Stimulated activated CD4-positive, alpha-beta T cell treated with anti-CD3 and anti-CD28 coated beads, Interleukin-12 subunit alpha, Interleukin-12 subunit beta, amount 100 ng/mL, for 48 hours (primary cell): ENCODE measurements around the gene HDGF.
A peak's percentile ranks its signal among the peaks of the same experiment; 100 is the strongest.

Experiments used
- DNase-seq, 3 donors: peaks; one replicate each; pipeline ENCODE4 v3.0.0-alpha.2; 2020; ENCODE audit warnings: low read depth in 2 of 3, low spot score in 1 of 3

Gene HDGF

DNA sequence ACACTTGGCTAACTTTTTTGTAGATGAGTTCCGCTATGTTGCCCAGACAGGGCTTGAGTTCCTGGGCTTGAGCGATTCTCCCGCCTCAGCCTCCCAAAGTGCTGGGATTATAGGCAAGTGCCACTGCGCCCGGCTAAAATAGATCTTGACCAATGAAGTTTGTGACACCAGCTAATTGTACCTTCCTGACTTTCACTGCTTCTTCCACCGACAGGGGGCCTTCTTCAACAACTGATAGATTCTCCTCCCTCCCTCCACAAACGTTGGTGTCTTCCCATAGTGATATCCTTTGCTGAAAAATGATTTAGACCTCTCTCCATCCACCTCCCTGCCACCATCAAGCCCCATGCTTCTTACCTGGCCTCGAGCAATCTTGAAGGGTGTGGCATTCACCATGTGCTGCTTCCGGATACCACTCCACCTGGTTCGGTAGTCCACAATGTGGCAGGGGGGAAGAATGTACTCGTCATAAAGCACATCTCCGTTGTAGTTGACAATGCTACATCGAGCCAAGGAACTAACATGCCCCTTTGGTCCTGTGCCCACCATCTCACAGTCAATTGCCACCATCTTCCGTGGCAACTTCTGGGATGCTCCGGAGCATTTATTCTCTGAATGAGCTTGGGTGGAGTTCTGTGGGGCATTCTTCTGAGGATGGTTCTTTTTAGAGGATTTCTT, 24.8 kb downstream of the HDGF start:
- peak in 1 of 3 donors; percentile 63 for DNase-seq

DNA sequence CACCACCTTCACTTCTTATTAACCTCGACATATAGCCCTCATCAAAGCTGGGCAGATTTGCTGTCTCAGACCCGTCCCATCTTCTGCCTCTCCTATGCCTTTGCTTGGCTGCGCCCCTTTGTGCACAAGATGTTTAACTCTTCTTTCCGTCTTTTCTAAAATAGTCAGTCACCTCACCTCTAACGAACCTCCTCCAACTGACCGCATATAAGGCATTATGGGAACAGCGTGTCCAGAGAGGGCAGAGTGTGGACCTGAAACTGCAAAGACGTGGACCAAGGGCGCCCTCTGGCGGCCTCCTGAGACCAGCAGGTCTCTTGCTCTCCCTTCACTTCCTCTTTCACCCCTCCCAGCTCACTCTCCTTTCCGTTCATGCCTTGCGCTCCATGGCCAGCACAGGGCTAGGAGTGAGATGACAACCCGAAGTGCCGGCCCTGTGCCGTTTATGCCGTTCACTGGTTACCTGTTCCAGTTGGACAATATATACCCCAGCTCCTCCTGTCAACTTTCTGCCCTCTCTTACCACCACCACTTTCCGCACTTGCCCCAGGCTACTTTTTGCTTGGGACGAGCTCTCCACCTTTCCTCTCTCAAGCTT, 25.7 kb downstream of the HDGF start:
- peak; percentile 64 to 76 (median 75) for DNase-seq

DNA sequence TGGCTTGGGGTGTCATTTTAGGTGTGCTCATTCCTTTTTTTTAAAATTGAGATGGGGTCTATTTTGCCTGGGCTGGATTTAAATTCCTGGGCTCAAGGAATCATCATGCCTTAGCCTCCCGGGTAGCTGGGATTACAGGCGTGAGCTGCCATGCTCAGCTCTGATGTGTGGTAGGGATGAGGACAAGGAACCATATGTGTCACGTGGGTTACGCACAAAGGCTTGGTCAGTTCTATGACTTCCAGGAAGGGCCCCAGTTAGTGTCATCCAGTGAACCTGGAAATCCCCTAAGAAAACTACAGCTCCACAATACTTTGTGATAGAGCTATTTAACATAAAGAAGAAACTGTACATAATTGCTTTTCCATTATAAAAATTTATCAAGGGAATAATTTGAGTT, 29.9 kb downstream of the HDGF start:
- DNase-seq = no peak

DNA sequence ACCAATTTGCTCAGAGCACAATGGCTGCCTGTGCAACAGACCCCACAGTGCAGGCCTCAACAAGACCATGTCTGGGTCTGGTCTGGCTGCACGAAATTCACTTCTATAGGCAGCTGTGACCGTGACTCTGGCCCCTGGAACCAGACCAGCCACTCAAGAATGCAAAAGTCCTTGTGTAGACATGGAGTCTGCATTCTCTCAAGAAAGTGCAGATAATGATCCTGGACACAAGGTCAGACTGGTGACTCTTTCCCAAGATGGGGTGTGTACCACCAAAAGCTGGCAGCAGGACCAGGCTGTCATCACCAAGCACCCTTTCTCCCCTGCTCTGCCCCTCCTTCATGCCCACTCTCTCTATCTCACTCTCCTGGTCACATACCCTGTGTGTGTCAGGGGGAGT, 30.3 kb downstream of the HDGF start:
- no peak for DNase-seq

DNA sequence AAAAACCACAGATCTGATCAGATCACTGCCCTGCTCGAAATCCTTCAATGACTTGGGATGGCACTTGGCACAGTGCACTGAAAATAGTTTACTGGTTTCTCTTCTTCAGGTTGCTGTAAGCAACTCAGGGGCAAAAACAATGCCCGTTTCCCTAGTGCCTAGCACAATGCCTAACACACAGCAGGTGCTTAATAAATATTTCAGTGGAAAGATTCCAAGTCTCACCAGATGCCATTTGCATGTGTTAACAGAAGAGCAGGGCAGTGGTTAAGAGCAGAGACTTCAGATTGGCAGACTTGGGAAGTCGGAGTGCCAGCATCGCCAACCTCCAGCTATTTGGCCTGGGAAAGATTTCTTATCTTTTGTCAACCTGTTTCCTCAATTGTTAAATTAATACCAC, 34.1 kb downstream of the HDGF start:
- no peak for DNase-seq

DNA sequence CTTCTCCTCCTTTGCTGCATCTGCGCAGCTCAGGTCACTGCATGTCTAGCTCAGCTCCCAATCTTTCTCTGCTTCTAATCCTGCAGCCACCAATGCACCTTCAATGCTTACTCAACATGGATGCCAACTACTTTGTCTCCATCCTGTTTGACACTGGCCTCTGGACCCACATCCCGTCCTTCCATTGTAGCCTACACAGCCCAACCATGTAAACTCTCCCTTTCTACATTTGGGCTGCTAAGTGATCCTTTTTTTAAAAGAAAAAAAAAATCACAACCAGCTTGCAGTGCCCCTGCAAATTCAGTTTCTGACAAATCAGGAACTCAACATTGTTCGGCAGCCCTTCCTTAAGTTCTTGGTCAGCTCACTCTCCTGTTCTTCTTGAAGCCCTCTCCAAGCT, 36.6 kb downstream of the HDGF start:
- DNase-seq = no peak

DNA sequence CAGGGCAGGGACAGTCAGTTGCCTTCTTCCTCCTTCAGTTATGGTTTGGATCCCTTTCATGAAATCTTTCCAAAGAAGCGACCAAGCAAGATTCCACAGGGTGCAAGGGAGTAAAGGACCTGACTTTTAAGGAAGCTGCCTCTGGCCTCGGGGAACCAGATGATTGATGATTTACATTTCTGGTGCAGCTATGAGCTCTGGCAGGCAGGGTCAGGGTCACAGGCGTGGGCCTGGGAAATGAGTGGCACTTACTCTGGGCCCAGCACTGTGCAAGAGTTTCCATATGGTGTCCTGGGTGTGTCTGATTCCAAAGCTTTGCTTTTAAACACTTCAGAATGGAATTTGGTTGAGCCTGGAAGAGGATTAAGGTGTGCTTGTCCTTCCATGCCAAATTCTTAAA, 38.8 kb downstream of the HDGF start:
- DNase-seq = no peak

DNA sequence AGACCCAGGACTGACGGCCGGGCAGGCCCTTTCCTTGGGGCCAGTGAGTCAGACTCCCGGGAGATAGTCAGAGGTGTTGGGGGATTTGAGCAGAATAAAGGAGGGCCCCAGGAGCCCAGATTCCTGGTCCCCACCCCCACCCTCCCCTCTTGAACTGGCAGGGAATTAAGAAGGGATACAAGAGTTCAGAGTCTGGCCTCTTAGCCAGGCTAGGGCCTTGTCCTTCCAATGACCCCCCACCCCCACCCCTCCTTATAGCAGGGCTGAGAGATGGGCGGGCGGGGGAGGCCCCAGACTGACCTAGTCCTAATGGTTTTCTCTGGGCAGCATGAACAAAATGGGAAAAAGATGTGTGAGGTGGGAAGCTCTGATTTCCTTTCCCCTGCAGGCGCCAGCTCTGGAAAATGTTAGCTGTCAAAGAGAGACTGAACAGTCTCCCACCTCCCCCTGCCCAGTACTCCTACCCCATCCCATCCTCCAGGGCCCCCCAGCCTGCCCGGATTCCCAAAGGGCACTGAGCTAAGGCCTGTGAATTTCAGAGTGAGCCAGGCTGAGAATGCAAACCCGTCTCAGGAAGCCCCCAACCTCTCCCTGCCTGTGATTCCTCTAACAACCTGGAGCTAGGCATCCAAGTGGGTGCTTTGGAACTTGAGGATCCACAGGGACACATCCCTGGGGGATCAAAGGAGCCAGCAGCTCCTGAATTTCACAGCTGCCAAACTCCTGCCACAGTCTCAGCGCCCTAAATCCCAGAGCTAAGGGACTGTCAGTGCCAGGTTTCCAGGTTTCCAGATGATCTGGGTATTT, 40.3 kb downstream of the HDGF start:
- DNase-seq = no peak

DNA sequence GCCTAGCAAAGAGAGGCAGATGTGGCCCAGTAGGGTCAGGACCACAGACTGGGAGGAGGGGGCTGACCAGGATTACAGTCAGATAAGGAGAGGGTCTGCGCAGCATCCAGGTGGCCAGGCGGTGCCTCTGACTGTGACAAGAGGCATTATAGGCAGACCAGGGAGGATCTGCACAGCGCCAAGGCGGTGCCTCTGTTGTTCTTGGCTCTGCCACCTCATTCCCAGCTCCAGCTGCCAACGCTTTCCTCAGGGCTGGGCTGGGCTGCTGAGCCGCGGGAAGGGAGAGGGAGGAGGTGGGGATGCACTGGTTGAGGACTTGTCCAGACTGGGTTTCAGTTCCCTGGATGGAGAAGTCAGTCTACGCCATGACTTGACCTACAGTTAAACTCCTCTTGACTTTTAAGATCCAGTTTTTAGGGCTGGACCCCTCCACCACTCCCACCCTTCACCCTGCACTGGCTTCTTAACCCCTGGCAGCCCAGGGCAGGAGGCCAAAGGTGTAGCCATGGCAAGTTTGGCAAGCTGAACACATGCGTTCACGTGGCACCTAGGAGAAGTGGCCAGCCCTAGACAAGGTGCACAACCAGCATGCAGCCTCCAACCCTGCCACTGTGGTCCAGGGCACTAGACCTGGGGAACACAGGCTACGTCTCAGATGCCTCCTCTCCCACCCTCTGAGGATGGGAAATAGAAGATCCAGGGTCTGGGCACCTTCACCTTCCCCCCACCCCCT, 41.6 kb downstream of the HDGF start:
- no peak for DNase-seq

DNA sequence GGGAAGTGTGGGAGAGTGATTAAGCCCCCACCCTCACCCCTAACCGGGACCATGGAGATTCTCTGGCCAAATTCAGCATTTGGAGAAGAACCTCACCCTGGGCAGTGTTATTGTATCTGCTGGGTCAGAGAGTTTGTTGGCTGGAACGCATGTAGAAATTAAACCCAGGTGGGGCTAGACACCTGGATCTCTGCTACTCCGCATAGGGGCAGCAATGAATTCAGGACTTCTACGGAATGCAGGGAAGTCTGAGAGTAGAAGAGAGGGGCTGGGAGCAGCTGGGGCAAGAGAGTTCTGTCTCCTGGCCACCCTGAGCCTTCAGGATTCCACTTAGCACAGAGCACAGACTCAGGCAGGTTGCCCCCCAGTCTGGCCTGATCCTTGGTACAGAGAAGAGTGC, 42.4 kb downstream of the HDGF start:
- no peak for DNase-seq

DNA sequence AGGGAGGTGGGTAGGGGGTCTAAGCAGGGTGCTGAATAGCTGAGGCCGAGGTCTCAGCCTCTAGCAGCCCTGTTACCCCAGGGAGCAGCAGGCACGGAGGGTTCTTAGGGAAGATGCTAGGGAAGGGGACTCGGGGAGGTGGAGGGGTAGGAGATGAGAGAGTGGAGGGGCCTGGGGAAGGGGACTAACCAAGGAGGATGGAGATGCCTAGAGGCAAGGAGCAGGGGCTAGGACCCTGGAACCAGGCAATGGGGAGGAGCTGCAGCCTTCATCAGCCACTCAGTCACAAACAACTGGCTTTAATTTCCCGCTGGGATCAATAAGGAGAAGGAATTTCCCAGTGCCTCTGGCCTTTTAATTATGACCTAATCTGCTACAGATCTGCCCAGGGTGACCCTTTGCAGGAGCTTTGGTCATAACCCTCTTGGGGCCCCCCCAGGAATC, 43.2 kb downstream of the HDGF start:
- no peak for DNase-seq

DNA sequence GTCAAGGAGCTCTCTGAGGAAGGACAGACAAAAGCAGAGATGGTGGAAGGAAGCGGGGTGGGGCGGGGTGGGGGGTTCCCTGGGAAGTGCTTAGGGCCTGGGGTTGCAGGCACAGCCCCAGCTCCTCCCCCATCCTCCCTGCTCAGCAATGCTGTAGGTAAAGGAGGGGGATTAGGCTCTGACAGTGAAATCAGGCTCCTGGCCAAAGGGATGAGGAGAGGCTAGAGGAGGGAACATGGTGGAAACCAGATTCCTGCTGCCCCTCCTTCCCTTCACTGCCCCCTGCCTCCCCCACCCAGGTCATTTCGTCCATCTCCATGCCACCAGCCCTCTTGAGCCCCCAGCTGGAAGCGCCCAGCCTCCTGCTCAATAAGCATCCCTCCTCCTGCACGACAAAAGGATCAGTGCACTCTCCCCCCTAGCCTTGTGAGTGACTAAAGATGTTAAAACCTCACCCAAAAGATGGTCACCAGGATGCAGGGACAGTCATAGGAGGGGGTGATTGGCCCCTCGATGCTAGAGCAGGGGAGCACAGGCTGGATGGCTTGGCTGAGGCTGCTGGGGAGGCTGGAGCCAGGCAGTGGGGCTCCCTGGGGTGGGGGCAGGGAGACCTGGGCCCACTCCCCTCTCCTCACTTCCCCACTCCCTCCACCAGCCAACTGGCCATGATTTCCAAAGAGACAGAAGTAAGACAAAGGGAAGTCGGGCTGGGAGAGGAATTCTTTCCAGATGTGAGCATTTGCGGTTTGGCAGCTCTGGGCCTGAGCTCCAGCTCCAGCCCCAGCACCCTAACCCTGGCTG, 43.9 kb downstream of the HDGF start:
- DNase-seq = no peak

DNA sequence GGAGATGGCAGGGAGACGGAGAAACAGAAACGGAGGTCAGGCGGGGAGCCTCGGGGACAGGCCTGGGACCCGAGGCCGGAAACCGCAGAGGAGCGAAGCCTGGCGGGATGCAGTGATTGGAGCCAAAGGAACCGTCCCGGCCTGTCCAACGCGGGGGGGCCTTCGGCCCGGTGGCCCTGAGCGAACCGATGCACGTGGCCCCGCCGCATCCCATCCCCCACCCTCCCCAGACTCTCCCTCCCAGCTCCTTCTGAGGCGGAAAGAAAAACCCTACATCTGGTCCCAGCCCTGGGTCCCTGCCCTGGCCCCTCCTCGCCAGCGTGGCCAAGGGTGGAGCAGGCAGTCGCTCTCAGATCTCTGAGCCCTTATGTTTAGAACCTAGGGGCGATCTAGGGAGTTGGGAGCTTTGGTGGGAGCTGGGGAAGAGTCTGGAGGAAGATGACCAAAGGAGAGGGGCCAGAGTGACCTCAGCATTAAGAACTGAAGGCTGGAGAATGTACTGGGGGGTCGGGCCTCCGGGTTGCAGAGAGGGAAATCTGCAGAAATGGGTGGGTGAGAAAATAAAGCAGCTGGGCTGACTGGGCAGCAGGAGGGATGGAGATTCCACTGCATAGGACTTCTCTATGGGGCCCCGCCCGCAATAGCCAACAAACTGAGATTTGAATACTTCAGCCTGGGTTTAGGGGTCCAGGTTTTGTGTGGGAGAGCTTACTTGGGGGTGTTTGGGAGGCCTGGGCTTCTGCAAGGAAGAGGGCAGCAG, 44.6 kb downstream of the HDGF start:
- no peak for DNase-seq

DNA sequence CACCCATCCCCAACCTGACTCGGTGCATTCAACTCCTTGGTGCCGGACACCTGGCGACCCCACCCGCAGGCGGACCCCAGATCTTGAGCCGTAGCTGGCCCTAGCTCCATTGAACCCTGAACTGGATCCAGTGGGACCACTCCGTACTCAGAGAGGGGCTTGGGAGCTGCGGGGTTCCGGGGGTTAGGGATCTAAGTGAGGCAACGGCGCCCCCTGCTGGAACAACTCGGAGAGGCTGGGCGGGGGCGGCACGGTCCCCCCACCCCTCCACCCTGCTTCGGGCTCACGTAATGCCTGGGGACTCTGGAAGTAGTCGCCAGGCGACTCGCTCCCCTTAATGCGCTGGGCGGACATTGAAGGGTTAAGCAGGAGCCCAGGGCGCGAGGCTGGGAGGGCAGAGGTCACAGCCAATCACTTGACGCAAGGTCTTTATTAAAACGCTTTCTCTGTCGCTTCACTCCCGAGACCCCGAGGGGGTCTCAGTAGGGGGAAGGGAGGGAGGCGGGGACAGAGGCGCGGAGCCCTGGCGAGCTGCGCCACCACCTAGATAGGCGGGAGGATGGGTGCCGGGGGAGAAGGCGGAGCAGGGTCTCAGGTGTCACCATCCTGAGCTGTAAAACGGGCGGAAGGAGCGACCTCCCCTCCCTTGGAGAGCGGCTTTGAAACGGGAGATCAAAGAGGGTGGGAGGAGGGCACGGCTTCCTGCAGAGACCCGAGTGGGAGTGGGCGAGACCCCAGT, 45.4 kb downstream of the HDGF start:
- peak; percentile 52 to 76 (median 63) for DNase-seq

DNA sequence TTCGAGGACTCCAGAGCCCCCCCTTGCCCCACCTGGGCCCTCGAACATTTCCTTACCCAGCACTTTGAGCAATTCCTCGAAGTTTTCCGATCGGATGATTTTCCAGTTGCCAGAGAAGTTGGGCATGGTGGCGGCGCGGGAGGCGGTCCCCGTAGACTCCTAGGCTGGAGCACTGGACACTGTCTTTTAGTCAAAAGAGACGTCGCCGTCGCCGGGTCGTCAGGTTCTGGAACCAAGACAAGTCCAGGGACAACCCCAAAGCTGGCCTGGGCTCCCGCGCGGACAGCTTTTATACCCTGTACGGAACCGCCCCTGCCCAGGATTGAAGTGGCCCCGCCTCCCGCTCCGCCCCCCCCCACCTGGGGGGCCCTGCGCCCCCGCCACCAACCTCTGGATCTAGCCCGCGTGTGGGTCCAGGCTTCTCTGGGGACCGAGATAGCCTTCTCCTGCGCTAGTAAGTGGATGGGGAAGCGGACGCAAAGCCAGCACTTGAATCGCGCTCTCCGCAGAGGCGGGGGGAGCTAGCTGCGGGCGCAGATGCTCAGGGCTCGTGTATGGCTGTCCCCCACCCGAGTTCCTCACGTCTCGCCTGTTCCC, 46.1 kb downstream of the HDGF start, which contains the start of gene CRABP2:
Gene CRABP2, minus strand, starts transcription at position 263 of the 597 bp plus-strand sequence. Its CDS starts 137 bp downstream, at position 126.
- DNase-seq = no peak

DNA sequence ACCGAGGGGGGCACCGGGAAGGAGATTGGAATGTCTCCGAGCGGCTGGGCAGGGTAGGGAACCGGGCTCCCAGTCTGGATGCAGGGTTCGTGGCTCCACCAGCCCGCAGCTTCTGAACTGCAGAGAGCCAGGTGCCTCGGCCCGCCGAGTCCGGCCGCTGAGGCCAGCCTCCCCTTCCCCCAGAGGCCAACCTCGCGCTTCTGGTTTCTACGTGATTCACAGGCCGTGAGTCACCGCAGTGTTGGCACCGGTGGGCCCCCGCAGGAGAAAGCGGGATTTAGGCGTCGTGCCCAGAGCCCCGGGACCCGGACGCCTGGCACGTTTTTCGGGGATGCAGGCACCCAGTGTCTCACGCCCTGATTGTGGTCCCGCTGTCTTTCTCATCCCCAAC, 46.5 kb downstream of the HDGF start:
- DNase-seq = no peak

DNA sequence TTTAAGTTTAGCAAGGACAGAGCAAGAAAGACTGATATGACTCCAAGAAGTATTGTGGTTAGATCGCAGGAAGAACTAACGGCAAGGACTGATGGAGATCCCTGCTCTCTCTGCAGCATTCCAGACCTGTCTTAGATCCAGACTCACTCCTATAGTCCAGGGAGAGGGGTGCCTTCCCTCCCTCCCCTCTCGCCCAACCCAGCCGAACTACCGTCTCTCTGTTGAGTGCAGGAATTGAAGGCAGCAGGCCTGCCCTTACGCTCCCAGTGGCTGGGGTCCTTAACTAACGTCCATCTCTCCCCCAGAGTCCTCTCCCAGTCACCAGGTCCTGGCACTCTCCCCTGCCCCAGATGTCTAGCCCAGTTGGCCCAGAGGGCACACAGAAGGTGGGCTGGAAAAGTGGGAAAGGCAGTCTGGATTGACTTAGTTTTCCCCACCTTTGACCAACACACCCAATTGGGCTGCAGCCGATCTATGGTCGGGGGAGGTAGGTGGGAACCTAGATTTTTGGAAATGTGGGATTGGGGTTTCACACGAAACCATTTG, 47.2 kb downstream of the HDGF start:
- no peak for DNase-seq

DNA sequence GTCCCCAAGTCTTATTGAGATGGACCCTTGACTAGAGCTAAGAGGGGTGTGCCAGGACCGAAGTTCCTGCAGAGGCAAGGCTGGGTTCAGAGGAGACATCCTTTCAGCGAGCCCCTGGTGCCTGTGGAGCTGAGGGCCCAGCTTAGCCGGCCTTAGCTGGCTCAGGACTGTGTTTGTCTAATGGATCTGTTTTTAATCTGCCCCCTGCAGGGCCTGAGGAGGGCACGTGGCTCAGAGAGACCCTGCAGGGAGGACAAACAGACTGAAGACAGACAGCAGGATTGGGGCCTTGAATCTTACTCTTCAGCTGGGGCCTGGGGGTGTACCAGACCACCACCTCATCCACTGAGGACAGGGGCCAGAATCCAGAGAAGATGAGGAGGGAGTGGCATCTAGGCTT, 47.7 kb downstream of the HDGF start:
- DNase-seq = no peak

DNA sequence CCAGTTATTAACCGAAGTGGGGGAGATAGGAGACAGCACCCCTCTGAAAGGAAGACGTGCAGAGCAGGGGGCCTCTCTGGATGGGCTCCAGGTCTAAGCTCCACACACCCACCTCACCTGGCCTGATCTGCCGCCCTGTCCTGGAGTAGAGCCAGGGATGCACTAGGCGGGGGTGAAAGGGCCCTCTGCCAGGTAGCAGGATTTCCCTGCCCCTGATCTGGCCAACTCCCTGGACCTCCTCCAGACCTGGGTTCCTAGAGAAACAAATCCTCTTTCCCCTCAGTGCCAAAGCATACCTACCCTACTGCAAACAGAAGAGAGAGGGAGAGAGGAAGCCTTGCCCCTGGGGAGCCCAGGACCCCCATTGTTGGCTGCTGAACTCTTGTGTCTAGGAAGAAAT, 48.1 kb downstream of the HDGF start:
- DNase-seq = no peak
